ENCODE data around the gene DCLK1. TPM values are rescaled to one million over a fixed set of nuclear protein-coding genes. Genes with fewer than 3 reads are reported as not detected.

Gene DCLK1
- total and polyA plus RNA-seq, 8 donors, result 10.5 to 20.5 (median 12.8) TPM

GRCh38 chr13:36166046-36166445, 34.9 kb upstream of the DCLK1 start:
- ATAC-seq (no peak), DNase-seq (no peak)
- no peaks in the 10 kb centered on the region for H3K36me3 ChIP-seq
- no peak overlapping the region for H3K27ac ChIP-seq
- intact Hi-C loops (cut with DNase I), result no loop called here
- no peaks in the 10 kb centered on the region for H3K27me3 ChIP-seq
- no peaks in the 10 kb centered on the region for H3K9me3 ChIP-seq
- no peak for TF ChIP-seq CTCF (IDR thresholded peaks at IDR 0.05)
- no peak overlapping the region for H3K4me3 ChIP-seq
- peaks cover 0 to 3% of the 10 kb centered on the region in 2 donors for H3K4me1 ChIP-seq

GRCh38 chr13:36163809-36164308, 32.7 kb upstream of the DCLK1 start:
- no peak overlapping the region for H3K4me3 ChIP-seq
- ATAC-seq, result peak; percentile 94
- TF ChIP-seq CTCF (IDR thresholded peaks at IDR 0.05), result no peak
- H3K36me3 ChIP-seq, result no peaks in the 10 kb centered on the region
- H3K4me1 ChIP-seq, result peaks cover 0 to 3% of the 10 kb centered on the region in 2 donors
- no peaks in the 10 kb centered on the region for H3K9me3 ChIP-seq
- peak; percentile 10 to 80 (median 64) for DNase-seq
- no peaks in the 10 kb centered on the region for H3K27me3 ChIP-seq
- no peak overlapping the region for H3K27ac ChIP-seq
- intact Hi-C loops (cut with DNase I), result no loop called here

GRCh38 chr13:36163286-36163685, 32.1 kb upstream of the DCLK1 start:
- Histone ChIP-seq H3K9me3 (no peaks in the 10 kb centered on the region), H3K27me3 (no peaks in the 10 kb centered on the region), H3K4me3 (no peak overlapping the region), H3K36me3 (no peaks in the 10 kb centered on the region), H3K27ac (no peak overlapping the region), H3K4me1 (peaks cover 0 to 3% of the 10 kb centered on the region in 2 donors)
- DNase-seq, result no peak
- no peak for TF ChIP-seq CTCF (IDR thresholded peaks at IDR 0.05)
- peak; percentile 52 for ATAC-seq
- intact Hi-C loops (cut with DNase I), result no loop called here

DNA sequence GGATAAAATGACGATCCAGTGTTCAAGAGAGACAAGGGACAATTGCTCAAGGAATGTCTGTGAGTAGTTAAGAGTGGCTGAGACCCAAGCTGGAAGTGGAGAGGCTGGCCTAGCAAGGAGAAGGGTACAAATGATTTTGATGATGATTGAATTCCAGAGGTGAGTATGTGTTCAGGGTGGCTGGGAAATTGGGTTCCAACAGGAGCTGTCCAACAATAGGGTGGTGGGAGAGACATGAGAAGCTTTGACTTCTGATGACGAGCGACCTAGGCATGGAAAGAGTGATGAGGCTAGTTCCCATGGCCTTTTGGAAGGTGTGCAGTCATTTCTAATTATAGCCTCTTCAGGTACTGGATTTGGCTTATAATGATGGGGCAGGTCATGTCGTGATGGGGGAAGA, 29.1 kb upstream of the DCLK1 start:
- Histone ChIP-seq H3K36me3 (no peaks in the 10 kb centered on the region), H3K27me3 (peaks cover 0 to 3% of the 10 kb centered on the region in 2 donors), H3K4me3 (no peak overlapping the region), H3K9me3 (no peaks in the 10 kb centered on the region), H3K4me1 (peaks cover 0 to 3% of the 10 kb centered on the region in 2 donors), H3K27ac (no peak overlapping the region)
- no peak for TF ChIP-seq CTCF (IDR thresholded peaks at IDR 0.05)
- ATAC-seq (no peak), DNase-seq (no peak)
- intact Hi-C loops (cut with DNase I), result no loop called here

DNA sequence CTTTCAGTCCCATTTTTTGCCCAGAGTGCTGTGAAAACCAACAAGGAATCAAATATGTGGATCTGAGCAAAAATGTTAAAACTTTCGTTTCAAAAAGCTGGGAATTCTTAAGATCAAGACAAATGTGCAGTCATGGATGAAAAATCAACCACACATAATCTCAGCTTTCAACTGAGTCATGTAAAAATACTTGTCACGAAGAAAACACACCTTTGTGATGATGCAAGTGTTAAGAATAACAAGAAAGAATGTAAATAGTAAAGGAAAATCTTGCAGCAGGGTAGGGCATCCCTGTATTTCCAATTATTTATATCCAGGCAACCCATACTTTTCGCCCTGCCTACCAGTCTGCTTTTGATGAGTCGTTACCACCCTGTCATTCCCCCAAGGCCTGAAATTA, 27.4 kb upstream of the DCLK1 start:
- H3K4me1 ChIP-seq, result peaks cover 0 to 3% of the 10 kb centered on the region in 2 donors
- peaks cover 0 to 20% of the 10 kb centered on the region in 2 donors for H3K27me3 ChIP-seq
- TF ChIP-seq CTCF (IDR thresholded peaks at IDR 0.05), result no peak
- ATAC-seq (no peak), DNase-seq (no peak)
- H3K9me3 ChIP-seq, result no peaks in the 10 kb centered on the region
- H3K36me3 ChIP-seq, result no peaks in the 10 kb centered on the region
- intact Hi-C loops (cut with DNase I), result no loop called here
- H3K4me3 ChIP-seq, result no peak overlapping the region
- H3K27ac ChIP-seq, result no peak overlapping the region

All from left lung (tissue), 10 donors.